Umbilical cord (tissue), 2 donors: ENCODE results near the gene GNAZ. TPM values are rescaled to one million over a fixed set of nuclear protein-coding genes. Genes with fewer than 3 reads are reported as not detected.

Experiments used
- DNase-seq: peaks from one replicate; pipeline ENCODE4 v3.0.0-alpha.2; 2015; ENCODE audit warnings: low spot score
- total RNA-seq: library from RNA; depleted of rRNA; stranded (reverse); fragments of >200 nt; gene quantifications from one replicate; pipeline ENCODE4 v1.2.3, GENCODE V29; 2014; ENCODE audit warnings: low replicate concordance; ENCODE audit not compliant: insufficient read depth

The GNAZ gene
- total RNA-seq, 1 donor from 2014 or later = 15.6 TPM

DNA sequence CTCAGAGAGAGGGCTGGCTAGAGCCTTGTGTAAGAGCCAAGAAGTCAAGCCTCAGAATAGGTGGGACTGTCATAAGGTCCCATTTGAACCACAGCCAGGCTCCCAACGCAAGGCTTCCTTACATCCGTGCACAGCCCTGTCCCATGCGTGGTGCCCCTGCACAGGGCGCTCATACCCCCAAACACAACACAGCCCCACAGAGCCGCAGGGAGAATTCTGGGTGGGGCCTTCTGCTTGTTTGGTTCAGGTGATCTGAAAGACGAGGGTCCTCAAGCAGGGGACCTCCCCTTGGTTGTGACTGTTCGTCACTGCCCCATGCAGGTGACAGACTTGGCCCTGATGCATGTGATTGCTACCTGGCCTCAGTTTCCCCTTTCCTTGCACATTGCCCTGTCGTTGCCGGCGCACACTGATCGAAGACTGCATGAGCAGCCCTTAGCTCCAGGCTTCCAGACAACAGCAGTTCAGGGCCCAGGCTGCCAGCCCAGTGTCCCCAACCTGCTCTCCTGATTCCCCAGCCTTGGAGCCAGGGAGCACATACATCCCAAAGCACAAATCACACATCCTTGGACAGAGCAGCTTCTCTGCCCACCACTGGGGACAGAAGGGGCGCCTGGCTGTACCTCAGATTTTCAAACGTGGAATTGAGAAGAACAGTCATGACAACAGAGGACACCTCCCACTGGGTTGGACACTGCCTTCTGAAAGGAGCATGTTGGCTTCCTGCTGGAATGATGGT, 22.1 kb downstream of the GNAZ start:
- DNase-seq = no peak

DNA sequence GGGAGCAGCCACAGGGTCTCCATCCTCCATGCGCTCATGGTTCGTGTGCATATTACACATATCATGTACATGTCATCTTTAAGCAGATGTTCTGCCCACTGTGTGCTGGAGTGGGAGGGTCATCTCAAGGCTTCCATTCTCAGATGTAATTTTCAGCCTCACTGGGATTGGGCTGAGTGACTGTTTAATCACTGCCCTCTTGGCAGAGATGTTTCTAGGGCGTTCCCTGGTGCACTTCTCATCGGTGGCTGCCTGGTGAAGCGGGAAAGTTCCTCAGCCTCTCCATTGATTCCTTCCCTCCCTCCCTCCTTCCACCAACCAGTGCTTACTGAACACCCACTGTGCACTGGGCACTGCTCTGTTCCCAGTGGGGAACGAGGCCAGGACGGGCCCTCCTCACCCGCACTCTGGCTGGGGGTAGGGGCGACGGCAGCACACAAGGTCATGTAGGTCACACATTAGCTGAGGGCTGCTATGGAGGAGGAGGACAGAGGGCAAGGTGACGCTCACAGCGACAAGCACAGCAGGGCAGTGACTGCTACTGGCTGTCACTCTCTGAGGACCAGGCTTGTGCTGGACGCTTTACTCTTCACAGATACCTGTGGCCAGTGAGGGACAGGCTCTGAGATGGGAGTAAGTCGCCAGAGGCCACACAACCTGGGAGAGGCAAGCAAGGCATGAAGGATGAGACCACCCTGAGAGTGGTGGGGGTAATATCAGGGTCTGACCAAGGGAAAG, 22.9 kb downstream of the GNAZ start:
- no peak for DNase-seq

DNA sequence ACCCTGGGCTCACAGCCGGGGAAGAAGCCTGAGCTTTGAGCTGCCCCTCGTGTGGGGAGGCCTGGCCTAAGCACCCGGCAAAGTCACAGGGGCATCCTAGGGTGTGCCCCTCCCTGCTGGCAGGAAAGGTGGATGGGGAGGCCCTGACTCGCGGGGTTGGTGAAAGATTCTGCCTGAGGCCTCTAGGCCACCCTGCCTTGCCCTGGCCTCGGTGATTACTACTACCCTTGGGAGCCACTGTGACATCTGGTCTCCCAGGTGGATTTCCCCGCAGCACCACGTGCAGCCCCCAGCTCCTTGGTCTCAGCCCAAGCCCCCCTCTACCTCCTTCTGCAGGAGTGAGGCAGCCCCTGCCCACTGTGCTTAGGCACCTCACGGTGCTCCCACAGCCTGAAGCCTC, 23.9 kb downstream of the GNAZ start:
- no peak for DNase-seq

DNA sequence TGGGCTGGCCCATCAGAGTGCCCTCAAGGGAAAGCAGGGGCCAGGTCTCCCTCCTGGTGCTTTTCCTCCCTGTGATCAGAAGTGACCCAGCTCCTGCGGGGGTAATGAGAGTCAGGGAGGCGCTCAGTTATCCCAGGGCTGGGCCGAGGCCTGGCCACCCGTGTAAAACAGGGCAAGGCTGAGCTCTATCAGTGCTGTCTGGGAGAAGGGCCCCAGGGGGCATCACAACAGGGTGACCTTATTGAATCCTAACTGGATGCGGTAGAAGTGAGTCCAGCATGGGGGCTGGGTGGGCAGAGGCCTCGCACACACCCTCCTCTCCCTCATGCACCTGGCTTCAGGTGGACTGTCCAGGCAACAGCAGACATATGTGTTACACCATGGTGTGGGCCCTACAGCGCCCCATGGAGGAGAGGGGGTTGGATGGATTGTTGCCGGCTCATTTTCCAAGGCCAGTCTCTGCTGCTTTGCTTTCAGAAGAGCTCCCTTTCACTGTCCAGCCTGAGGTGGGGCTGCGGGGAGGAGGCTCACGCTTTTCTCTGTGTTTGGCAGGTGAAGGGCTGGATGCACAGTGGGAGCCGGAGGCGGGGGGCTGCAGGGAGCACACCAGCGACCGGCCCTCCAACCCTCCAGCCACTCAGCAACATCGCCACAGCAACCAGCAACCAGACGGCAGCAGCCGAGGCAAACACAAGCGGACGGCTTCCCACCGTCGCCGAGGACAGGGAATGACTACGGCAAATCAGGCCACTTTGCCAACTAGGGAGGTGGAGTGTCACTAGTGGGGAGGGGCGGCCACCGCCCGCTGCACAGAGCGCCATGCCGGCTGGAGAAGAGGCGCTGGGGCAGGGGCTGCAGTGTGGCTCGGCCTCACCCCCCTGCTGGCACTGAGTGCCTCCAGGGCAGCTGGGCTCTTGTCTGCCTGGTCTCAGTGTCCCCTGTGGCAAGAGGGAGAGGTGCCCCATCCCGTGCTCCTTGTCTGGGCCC, 24.7 kb downstream of the GNAZ start:
- DNase-seq = no peak

DNA sequence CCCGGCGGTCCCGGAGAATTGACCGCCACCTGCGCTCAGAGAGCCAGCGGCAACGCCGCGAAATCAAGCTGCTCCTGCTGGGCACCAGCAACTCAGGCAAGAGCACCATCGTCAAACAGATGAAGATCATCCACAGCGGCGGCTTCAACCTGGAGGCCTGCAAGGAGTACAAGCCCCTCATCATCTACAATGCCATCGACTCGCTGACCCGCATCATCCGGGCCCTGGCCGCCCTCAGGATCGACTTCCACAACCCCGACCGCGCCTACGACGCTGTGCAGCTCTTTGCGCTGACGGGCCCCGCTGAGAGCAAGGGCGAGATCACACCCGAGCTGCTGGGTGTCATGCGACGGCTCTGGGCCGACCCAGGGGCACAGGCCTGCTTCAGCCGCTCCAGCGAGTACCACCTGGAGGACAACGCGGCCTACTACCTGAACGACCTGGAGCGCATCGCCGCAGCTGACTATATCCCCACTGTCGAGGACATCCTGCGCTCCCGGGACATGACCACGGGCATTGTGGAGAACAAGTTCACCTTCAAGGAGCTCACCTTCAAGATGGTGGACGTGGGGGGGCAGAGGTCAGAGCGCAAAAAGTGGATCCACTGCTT, 25.5 kb downstream of the GNAZ start:
- no peak for DNase-seq

DNA sequence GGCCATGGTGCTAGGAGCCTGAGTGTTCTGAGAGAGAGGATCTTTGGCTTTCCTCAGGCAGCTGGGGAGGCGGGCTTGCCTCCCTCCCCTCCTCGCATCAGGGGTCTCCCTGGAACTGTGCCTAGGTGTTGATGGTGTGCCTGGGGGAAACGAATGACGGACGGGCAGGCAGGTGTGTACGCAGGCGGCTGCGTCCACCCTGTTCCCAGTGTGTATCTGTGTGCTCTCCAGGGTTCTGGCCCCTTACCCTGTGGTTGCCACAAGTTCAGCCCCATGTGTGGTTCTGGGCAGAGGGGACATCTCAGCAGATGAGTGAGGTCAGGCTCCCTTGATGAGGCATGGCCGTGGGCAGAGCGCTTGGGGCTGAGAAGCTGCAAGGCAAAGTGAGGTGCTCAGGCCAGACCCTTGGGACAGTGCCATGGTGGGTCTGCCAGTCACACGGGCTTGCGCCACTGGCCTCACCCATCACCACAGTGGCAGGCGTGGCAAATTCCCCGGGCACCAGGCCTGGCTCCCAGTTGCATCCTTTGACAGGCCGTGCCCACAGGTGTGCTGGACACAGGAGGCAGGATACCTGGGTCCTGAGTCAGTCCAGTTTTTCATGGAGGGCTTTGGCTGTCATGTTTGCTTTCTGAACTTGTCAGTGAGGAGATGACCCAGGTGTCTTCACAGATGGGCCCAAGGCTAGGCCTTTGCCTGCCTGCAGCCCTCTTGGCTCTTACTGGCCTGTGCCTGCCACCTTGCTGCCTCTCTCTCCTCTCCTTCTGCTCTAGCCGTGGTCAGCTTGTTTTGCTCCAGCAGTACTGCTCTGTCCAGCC, 27.3 kb downstream of the GNAZ start:
- no peak for DNase-seq

DNA sequence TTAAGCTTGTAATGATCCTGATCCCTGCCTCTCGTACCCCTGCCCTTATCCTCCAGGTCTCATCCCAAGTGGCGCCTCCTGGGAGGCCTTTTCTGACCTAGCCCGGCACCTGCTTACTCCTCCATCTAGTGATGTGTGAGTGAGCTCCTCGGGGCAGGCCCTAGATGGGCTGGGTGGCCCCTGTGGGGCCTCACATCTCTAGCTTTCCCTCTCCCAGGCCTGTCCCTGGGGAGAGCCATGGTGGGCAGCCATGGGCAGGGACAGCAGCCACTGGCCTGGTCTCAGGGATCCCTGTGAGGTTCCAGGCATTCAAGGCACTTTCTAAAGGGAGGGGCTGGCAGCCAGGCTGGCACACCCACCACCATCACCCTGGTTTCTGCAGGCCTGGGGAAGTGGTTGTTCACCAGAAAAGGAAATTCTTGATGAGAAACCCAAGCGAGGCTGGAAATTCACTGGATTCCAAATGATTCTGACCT, 27.9 kb downstream of the GNAZ start:
- DNase-seq = peak; percentile 20

DNA sequence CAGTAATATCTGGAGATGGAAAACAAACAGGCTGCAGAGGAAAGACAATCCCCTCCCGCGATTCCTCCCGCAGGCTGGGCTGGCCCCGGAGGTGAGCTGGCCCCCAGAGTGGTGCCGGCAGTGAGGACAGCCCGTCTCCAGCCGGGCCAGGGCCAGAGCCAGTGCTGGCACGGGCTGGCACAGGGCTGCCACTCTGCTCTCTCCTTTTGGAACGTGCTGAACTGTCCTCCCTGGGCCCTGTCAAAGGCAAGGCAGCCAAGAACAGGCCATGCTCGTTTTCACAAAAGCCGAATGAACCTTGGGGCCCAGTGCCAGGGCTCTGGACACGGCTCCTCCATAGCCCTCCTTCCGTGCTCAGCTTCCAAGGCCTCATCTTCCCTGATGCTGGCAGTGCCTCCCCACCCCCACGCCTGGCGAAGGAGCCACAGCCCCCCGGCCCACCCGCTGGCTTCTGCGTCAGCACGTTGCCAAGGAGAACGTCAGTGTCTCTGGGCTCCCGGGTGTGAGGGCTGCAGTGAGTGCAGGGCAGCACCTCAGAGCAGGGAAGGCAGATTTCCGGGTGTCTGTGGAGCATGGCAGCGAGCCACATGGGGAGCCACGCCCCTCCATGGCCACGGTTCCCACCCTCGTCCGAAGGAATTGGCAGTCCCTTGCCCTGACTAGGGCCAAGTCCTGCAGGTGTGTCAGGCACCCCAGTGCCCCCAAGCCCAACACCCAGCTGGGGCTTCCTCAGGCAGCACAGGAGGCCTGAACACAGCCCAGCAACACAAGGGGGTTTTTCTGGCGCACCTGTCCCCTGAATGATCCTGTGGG, 28.6 kb downstream of the GNAZ start:
- no peak for DNase-seq

DNA sequence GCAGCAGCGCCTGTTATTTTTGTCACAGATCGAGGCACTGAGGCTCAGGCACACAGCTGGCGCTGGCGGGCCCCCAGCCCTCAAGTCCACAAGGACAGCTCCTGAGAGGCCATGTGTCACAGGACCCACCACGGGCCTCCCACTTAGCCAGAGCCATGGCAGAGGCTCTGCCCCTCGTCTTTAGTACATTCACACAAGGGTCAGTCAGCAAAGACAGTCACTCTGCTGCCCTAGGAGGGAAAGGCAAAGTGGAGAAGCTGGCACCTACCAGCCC, 29.1 kb downstream of the GNAZ start:
- DNase-seq = no peak

DNA sequence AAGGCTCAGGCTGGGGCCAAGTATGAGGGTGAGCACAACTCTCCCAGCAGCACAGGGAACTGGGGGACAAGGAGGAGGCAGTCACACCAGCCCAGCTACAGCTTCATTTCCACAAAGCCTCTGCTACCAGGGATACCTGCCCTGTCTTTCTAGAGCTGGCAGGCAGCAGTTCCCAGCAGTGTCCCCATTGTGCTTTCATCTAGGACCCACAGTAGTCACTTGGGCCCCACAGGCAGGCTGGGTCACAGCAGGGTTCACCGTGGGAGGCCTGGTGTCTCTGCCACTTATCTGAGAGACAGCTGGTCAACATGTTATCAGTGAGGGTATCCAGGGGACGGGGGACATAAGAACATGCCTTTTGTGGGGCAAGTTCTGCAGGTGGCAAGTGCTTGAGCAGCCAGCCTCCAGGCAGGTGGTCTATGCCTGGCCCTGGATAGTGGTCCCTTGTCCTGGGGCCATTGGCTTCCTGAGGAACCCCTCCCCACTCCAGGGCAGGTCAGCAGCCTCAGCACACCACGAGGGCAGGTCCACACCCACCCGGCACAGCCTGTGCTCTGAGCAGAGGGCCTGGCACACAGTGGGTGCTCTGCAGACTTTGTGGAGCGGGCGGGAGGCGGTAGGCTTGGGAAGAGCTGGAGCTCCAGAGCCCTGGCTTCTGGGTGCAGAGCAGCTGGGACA, 29.9 kb downstream of the GNAZ start:
- DNase-seq = no peak

DNA sequence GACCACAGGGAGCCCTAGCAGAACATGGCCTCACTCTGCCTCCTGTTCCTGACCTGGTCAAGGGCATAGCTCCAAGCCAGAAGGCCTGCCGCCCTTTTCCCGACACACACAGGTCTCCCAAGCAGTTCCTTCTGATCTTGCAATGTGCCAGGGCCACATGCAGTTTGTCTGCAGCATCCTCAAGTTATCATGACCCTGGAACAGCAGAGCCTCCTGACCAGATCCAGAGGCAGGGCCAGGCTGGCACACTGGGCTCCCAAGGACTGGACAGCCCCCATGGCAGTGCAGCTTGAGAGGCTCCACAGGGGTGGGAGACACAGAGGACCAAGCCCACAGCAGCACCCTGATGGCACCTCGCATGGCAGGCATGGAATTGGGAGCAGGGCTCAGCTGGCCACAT, 31.2 kb downstream of the GNAZ start:
- no peak for DNase-seq

DNA sequence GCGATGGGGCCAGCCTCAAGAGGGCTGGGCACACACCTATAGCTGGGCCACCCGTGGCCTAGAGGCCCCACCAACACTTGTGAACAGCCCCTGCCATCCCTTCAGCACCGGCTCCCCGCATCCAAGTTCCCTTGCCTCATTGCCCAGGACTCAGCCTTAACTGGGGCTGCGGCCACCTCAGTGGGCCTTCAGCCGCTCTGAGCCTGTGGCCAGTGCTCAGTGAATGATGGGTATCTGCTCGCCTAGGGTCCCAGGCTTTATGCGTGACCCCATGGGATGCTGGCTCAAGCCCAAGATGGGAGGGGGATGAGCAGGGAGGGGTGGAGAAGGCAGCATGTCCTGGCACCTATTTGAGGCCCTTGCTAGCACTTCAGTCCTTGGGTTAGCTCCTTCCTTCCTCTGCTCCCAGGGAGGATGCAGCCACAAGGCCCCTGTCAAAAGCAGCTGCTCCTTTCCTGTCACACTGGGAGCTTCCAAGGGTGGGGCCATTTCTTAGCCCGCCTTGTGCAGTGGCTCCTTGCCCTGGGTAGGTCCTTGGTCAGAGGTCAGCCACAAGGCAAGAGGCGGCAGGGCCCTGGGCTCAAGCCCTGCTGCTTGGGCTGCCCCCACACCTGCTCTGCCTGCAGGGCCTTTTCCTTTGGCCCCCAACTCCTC, 31.8 kb downstream of the GNAZ start:
- no peak for DNase-seq

DNA sequence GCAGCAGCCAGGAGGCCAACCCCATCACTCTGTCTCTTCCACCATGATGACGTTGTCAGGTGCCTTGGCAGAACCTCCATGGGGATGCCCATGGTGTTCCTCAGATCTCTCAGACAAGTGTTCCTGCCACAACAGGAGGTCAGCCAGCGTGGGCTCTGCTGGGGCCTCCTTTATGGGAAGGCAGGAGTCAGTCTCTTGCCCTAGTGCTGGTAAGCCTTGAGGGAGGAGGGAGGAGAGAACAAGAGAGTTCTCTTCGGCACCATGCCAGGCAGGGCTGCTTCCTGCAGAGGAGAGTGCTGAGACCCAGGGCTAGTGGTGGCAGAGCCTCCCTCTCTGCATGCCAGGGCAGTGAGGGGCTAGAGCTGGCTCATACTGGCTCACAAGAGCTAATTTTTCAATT, 32.5 kb downstream of the GNAZ start:
- DNase-seq = no peak

DNA sequence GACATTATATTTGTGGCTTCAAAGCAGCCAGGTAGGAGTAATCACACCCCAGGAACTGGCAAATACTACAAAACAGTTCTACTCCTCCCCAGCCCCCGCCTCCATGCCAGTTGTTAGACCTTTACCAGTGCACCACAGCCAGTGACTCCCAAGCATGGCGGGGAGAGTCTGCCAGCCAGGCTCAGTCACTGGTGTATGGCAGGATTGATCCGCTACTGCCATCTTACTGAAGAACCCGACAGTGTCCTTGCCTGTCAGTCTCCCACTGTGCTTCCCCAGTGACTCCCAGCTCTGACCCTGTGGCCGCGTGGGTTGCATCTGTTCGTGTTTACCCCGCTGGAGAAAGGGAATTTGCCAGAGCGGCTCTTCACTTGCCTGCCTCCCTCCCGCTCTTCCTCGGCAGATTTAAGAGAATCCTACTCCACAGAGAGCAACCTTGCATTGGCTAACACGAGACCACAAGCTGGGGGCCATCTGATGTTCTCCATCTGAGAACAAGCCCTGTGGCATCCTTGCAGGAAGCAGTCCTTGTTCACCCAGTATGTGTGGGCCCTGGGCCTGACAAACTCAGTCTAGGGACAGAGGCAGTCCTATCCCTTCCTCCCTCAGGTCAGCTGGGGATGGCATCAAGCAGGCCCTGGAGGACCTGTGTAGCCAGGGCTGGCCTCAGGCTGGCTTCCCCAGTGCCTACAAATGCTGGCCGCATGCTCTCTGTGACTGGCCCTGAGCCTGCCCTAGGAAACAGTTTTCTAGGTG, 33.1 kb downstream of the GNAZ start:
- no peak for DNase-seq

DNA sequence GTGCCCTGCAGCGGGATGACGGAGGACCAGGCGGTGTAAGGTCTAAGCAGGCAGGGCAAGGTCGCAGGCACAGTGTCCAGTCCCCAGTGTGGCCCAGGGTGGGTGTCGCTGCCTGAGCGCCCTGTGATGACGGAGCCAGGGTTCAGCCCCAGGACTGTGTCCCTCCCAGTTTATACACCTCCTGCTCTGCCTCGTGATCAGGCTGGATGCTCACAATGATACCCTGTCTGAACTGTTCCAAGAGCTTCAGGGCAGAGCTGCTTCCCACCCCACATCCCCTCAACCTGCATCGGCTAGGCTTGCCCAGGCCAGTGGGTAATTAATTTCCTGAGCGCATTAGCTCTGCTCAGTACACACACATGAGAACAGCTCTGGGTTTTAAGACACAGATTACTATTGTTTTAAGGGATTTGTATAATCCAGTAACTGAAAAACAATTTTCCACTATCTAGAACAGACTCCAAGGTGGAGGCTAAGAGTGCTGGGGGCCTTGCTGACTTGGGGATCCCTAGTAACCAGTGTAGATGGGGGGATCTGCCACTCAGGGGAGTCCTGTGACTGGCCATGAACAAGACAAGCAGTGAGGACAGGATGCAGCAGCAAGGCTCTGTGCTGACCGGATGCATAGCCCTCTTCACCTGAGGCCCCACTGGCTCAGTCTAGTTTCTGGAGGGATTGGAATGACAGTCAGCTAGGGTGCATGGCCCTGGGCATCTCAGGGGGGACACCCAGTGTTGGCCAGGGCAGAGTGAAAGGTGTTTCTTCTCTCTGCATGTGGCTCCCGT, 34.1 kb downstream of the GNAZ start:
- no peak for DNase-seq

DNA sequence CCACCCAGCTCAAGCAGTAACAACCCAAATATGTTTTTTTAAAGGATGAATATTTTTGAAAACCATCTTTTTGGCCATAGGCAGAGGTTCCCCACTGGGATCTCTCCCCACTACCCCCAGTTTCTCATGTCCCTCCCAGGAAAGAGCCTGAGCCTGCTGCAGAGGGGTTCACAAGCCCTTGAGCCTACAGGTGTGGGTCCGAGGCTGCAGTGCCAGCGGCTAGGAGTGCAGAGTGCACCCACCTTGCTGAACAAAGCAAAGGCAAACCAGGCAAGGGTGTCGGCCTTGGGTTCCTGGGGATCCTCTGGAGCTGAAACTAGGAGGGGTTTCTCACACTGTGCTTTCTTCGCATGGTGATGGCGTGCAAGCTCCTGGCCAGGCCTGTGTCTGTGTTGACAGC, 35.0 kb downstream of the GNAZ start:
- no peak for DNase-seq

DNA sequence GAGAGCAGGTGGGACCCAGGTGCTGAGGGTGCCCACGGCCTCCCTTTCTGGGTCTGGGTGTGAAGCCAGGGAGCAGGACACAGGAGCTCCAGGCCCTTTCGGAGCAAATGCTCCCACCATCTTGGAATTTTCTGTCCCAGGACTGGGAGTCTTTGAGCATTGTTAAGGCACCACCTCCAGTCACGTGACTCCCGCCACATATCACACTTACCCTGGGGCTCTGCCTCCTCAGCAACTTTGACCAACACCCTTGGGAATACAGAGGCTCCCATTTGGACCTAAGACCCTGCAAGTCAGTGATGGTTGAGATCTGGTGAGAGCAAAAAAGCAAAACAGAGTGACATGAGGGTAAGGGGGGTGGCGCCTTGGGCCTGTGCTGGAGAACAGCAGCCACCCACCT, 35.6 kb downstream of the GNAZ start:
- no peak for DNase-seq
